Left ventricle myocardium inferior (tissue), 1 donor: ENCODE results near the gene BCAS3. TPM values are rescaled to one million over a fixed set of nuclear protein-coding genes. Genes with fewer than 3 reads are reported as not detected.
A peak's percentile ranks its signal among the peaks of the same experiment; 100 is the strongest.

ENCODE experiments used
- DNase-seq: peaks from one replicate; pipeline ENCODE4 v3.0.0-alpha.2; 2020
- H3K27ac ChIP-seq: fragments of 200-600 bp; replicated peaks from 2 replicates; pipeline ENCODE4 v1.8.0; 2021
- H3K27me3 ChIP-seq: fragments of 200-600 bp; 2 replicates; pipeline ENCODE4 v1.8.0; 2021; ENCODE audit warnings: low read depth
- H3K36me3 ChIP-seq: fragments of 200-600 bp; 2 replicates; pipeline ENCODE4 v1.8.0; 2021
- H3K4me1 ChIP-seq: fragments of 200-600 bp; 2 replicates; pipeline ENCODE4 v1.8.0; 2021
- H3K4me3 ChIP-seq: fragments of 200-600 bp; 2 replicates; pipeline ENCODE4 v1.8.0; 2021; ENCODE audit warnings: mild to moderate bottlenecking, moderate library complexity
- H3K9me3 ChIP-seq: fragments of 200-600 bp; replicated peaks from 2 replicates; pipeline ENCODE4 v1.8.0; 2021
- CTCF ChIP-seq: fragments of 200-600 bp; IDR thresholded peaks from 2 replicates; pipeline ENCODE4 v1.8.0; 2021; ENCODE audit warnings: antibody characterized with exemption, mild to moderate bottlenecking, borderline replicate concordance
- intact Hi-C: fragments of 100-400 bp; cut with micrococcal nuclease; formaldehyde crosslinking; loops from one replicate; pipeline ENCODE4 v1.11.0; 2022
- total RNA-seq: library from RNA; stranded (reverse); fragmentation: NEBNext Ultra II Directional; extraction: Animal tissue kit (Norgen Biotek cat#: 25700); gene quantifications from one replicate; pipeline ENCODE4 v1.2.1, GENCODE V29; 2021
- donor health status: DM: no; HTN: yes; CAD: no; lungs with severe emphysema.

Gene BCAS3
- total RNA-seq, 1 donor from 2014 or later, result 16.5 TPM

GRCh38 chr17:61284746-61285145, 607.1 kb downstream of the BCAS3 start:
- peak overlapping the region; percentile 77 for H3K27ac ChIP-seq
- H3K36me3 ChIP-seq, result no peaks in the 10 kb centered on the region
- no peaks in the 10 kb centered on the region for H3K27me3 ChIP-seq
- no peak for TF ChIP-seq CTCF
- H3K4me3 ChIP-seq, result no peak overlapping the region
- peaks cover 35% of the 10 kb centered on the region for H3K4me1 ChIP-seq
- no peak for DNase-seq
- H3K9me3 ChIP-seq, result no peaks in the 10 kb centered on the region
- intact Hi-C loops, result no loop called here

- no peak overlapping the region for H3K4me3 ChIP-seq
- H3K4me1 ChIP-seq, result peaks cover 28% of the 10 kb centered on the region
- DNase-seq, result peak; percentile 64
- intact Hi-C loops, result no loop called here
- H3K36me3 ChIP-seq, result no peaks in the 10 kb centered on the region
- H3K27me3 ChIP-seq, result no peaks in the 10 kb centered on the region
- no peaks in the 10 kb centered on the region for H3K9me3 ChIP-seq
- TF ChIP-seq CTCF, result no peak
- peak overlapping the region; percentile 77 for H3K27ac ChIP-seq
Measured at GRCh38 chr17:61285526-61286320, 608.1 kb downstream of the BCAS3 start.

- intact Hi-C loops, result no loop called here
- no peaks in the 10 kb centered on the region for H3K27me3 ChIP-seq
- no peak for TF ChIP-seq CTCF
- no peaks in the 10 kb centered on the region for H3K36me3 ChIP-seq
- no peaks in the 10 kb centered on the region for H3K9me3 ChIP-seq
- H3K4me3 ChIP-seq, result no peak overlapping the region
- H3K27ac ChIP-seq, result peak overlapping the region; percentile 77
- H3K4me1 ChIP-seq, result peaks cover 35% of the 10 kb centered on the region
- no peak for DNase-seq
Measured at GRCh38 chr17:61286449-61286848, 608.8 kb downstream of the BCAS3 start.

GRCh38 chr17:61289408-61290385, 612.0 kb downstream of the BCAS3 start:
- Histone ChIP-seq H3K4me1 (peaks cover 44% of the 10 kb centered on the region), H3K4me3 (no peak overlapping the region), H3K36me3 (no peaks in the 10 kb centered on the region), H3K9me3 (no peaks in the 10 kb centered on the region), H3K27ac (peak overlapping the region; percentile 10), H3K27me3 (no peaks in the 10 kb centered on the region)
- no peak for TF ChIP-seq CTCF
- no peak for DNase-seq
- intact Hi-C loops, result no loop called here

GRCh38 chr17:61291451-61292285, 614.0 kb downstream of the BCAS3 start:
- Histone ChIP-seq H3K4me1 (peaks cover 38% of the 10 kb centered on the region), H3K27ac (no peak overlapping the region), H3K27me3 (no peaks in the 10 kb centered on the region), H3K36me3 (no peaks in the 10 kb centered on the region), H3K9me3 (no peaks in the 10 kb centered on the region), H3K4me3 (no peak overlapping the region)
- DNase-seq, result no peak
- no peak for TF ChIP-seq CTCF
- intact Hi-C loops, result no loop called here
